Retinal pigment epithelial cell (primary cell): ENCODE results near the gene ZMYM1.

Source experiments
- DNase-seq: peaks from one replicate; pipeline ENCODE4 v3.0.0-alpha.2; 2010; ENCODE audit warnings: low read depth
- H3K4me3 ChIP-seq: 2 replicates; pipeline ENCODE4 v1.5.1; 2011; ENCODE audit warnings: mild to moderate bottlenecking, low read length, control low read depth, moderate library complexity
- TF ChIP-seq, protein P1 (sequence below): conservative IDR thresholded peaks from 2 replicates; pipeline ENCODE4 v1.5.1; 2011; ENCODE audit warnings: low read depth, low read length, control low read depth, inconsistent platforms

The ZMYM1 gene

DNA sequence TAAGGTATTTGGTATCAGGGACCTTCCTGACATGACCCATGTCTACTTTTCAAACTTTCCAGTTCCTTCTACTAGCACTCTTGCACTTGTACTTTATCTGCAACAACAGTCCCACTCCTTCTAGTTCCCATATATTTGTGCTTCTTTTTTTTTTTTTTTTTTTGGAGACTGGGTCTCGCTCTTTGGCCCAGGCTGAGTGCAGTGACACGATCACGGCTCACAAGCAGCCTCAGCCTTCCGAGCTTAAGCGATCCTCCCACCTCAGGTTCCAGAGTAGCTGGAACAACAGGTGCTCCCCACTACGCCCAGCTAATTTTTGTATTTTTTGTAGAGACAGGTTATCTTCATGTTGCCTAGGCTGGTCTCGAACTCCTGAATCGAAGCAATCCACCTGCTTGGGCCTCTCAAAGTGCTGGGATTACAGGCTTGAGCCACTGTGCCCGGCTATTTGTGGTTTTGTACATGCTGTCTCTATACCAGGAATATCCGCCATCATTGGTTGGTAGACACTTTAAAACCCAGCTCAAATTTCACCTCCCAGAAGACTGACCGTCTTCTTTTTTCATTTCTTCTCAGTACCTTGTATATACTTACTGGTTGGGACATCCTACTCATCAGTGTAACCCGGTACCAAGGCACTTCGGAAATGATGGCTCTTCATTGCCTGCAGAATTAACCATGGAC, 1.1 kb downstream of the ZMYM1 start:
- no peak for DNase-seq
- TF ChIP-seq, protein P1, sequence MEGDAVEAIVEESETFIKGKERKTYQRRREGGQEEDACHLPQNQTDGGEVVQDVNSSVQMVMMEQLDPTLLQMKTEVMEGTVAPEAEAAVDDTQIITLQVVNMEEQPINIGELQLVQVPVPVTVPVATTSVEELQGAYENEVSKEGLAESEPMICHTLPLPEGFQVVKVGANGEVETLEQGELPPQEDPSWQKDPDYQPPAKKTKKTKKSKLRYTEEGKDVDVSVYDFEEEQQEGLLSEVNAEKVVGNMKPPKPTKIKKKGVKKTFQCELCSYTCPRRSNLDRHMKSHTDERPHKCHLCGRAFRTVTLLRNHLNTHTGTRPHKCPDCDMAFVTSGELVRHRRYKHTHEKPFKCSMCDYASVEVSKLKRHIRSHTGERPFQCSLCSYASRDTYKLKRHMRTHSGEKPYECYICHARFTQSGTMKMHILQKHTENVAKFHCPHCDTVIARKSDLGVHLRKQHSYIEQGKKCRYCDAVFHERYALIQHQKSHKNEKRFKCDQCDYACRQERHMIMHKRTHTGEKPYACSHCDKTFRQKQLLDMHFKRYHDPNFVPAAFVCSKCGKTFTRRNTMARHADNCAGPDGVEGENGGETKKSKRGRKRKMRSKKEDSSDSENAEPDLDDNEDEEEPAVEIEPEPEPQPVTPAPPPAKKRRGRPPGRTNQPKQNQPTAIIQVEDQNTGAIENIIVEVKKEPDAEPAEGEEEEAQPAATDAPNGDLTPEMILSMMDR = no peak
- H3K4me3 ChIP-seq = peak overlapping the region; percentile 83

GRCh38 chr1:35085421-35085820, 6.2 kb downstream of the ZMYM1 start:
- DNase-seq = no peak
- H3K4me3 ChIP-seq = no peak overlapping the region
- TF ChIP-seq, protein P1 = no peak

DNA sequence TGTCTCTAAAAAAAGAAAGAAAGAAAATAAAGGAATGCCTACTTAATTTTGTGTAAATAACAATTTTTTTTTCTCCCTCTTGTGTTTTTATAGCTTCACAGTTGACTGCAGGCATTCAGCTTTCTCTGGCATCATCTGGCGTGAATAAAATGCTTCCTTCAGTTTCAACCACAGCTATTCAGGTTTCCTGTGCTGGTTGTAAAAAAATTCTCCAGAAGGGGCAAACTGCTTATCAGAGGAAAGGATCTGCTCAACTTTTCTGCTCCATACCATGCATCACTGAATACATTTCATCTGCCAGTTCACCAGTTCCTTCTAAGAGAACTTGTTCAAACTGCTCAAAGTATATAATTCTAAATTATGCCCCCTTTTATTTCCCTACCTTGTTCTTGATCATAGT, 18.0 kb downstream of the ZMYM1 start:
- TF ChIP-seq, protein P1 = no peak
- no peak for DNase-seq
- H3K4me3 ChIP-seq = no peak overlapping the region

GRCh38 chr1:35111106-35111505, 31.9 kb downstream of the ZMYM1 start:
- H3K4me3 ChIP-seq = no peak overlapping the region
- TF ChIP-seq, protein P1 = no peak
- peak; percentile 46 for DNase-seq

GRCh38 chr1:35112668-35113067, 33.5 kb downstream of the ZMYM1 start:
- TF ChIP-seq, protein P1 = peak; percentile 33
- H3K4me3 ChIP-seq = no peak overlapping the region
- DNase-seq = no peak

GRCh38 chr1:35115459-35116383, 36.5 kb downstream of the ZMYM1 start:
- TF ChIP-seq, protein P1 = no peak
- no peak overlapping the region for H3K4me3 ChIP-seq
- peak; percentile 13 for DNase-seq
